Measurements from ENCODE around the gene RASSF7.

RASSF7 gene

GRCh38 chr11:533586-534395, 27.0 kb upstream of the RASSF7 start:
- DNase-seq = no peak

GRCh38 chr11:534396-535209, 26.2 kb upstream of the RASSF7 start:
- no peak for DNase-seq

GRCh38 chr11:535210-535518, 25.6 kb upstream of the RASSF7 start:
- no peak for DNase-seq

- peak; percentile 86 for DNase-seq
Observed at GRCh38 chr11:535519-536454, 25.0 kb upstream of the RASSF7 start, which contains the start of gene HRAS. HRAS (minus strand) TSS chr11:535576.

GRCh38 chr11:536841-537621, 23.7 kb upstream of the RASSF7 start, which contains the start of gene LRRC56:
LRRC56 (plus strand) TSS chr11:537527; CDS start chr11:540685, 3,158 bp downstream.
- DNase-seq = peak; percentile 67

GRCh38 chr11:537622-538430, 22.9 kb upstream of the RASSF7 start:
- no peak for DNase-seq

GRCh38 chr11:538431-539051, 22.2 kb upstream of the RASSF7 start:
- DNase-seq = no peak

GRCh38 chr11:539971-540481, 20.7 kb upstream of the RASSF7 start:
- no peak for DNase-seq

GRCh38 chr11:540583-541432, 20.0 kb upstream of the RASSF7 start:
- no peak for DNase-seq

GRCh38 chr11:541433-541885, 19.3 kb upstream of the RASSF7 start:
- DNase-seq = no peak

GRCh38 chr11:544817-545166, 16.0 kb upstream of the RASSF7 start:
- no peak for DNase-seq

- no peak for DNase-seq
Observed at GRCh38 chr11:545171-545570, 15.6 kb upstream of the RASSF7 start.

GRCh38 chr11:548700-549603, 11.8 kb upstream of the RASSF7 start:
- no peak for DNase-seq

- DNase-seq = no peak
Observed at GRCh38 chr11:550021-550745, 10.6 kb upstream of the RASSF7 start.

GRCh38 chr11:550746-551085, 10.1 kb upstream of the RASSF7 start:
- no peak for DNase-seq

- DNase-seq = no peak
Observed at GRCh38 chr11:551131-551530, 9.6 kb upstream of the RASSF7 start.

GRCh38 chr11:551596-551995, 9.2 kb upstream of the RASSF7 start:
- no peak for DNase-seq
